ENCODE results near the gene FGFBP1. TPM values are rescaled to one million over a fixed set of nuclear protein-coding genes. Genes with fewer than 3 reads are reported as not detected.

The FGFBP1 gene
- total and polyA plus RNA-seq, 8 donors: 0.10 to 52.1 (median 0.14) TPM; not detected in 2

GRCh38 chr4:15976456-15977447 lies 38.2 kb upstream of the FGFBP1 start:
- Histone ChIP-seq H3K4me1 (no peaks in the 10 kb centered on the region), H3K9me3 (no peaks in the 10 kb centered on the region), H3K27me3 (no peaks in the 10 kb centered on the region), H3K4me3 (no peak overlapping the region), H3K36me3 (no peaks in the 10 kb centered on the region), H3K27ac (no peak overlapping the region)
- ATAC-seq: no peak
- TF ChIP-seq CTCF (IDR thresholded peaks at IDR 0.05): no peak
- intact Hi-C loops (cut with DNase I): no loop called here
- no peak for DNase-seq

- Histone ChIP-seq H3K9me3 (no peaks in the 10 kb centered on the region), H3K4me3 (no peak overlapping the region), H3K4me1 (no peaks in the 10 kb centered on the region), H3K27ac (no peak overlapping the region), H3K36me3 (no peaks in the 10 kb centered on the region), H3K27me3 (no peaks in the 10 kb centered on the region)
- ATAC-seq (no peak), DNase-seq (no peak)
- no peak for TF ChIP-seq CTCF (IDR thresholded peaks at IDR 0.05)
- intact Hi-C loops (cut with DNase I): no loop called here
Observed at GRCh38 chr4:15971068-15971801, 32.7 kb upstream of the FGFBP1 start.

DNA sequence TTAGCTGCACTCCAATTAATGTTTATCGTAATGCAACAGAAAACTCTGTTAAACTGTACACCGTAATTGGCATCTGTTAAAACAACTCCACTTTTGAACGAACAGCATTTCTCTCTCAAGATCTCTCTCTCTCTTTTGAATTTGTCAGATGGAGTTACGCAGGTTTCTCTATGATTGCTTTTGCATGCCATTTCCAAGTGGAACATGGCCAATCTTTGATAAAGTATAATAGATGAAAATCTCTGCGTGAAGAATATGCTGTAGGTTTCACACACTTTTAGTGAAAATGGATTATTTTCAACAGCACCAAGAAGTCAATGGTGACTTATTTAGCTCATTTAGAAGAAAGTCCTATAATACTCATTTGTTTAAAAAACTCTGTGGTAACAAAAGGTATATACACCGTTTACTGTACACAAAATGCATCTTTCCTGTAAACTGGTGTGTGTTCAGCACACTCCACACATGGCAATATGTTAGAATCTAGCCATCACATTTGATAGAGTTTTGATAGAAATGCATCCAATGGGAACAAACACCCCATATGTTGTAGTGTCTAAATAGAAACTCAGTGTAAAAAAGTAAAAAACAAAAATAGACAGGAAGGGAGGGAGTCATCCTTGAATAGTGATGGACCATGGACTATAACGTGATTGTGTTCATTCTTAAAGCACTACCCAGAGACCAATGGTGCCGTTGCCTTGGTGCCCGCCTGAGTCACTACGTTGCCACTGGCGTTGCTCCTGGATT lies 30.2 kb upstream of the FGFBP1 start:
- DNase-seq (no peak), ATAC-seq (no peak)
- intact Hi-C loops (cut with DNase I): no loop called here
- Histone ChIP-seq H3K4me3 (no peak overlapping the region), H3K27ac (no peak overlapping the region), H3K27me3 (no peaks in the 10 kb centered on the region), H3K4me1 (peaks cover 0 to under 1% of the 10 kb centered on the region in 2 donors), H3K9me3 (no peaks in the 10 kb centered on the region), H3K36me3 (no peaks in the 10 kb centered on the region)
- TF ChIP-seq CTCF (IDR thresholded peaks at IDR 0.05): no peak

GRCh38 chr4:15965325-15965724 lies 26.8 kb upstream of the FGFBP1 start:
- no peaks in the 10 kb centered on the region for H3K9me3 ChIP-seq
- no peak overlapping the region for H3K4me3 ChIP-seq
- TF ChIP-seq CTCF (IDR thresholded peaks at IDR 0.05): no peak
- peaks cover 0 to 17% of the 10 kb centered on the region in 2 donors for H3K4me1 ChIP-seq
- DNase-seq (no peak), ATAC-seq (no peak)
- intact Hi-C loops (cut with DNase I): no loop called here
- H3K27me3 ChIP-seq: no peaks in the 10 kb centered on the region
- no peak overlapping the region for H3K27ac ChIP-seq
- H3K36me3 ChIP-seq: no peaks in the 10 kb centered on the region

All from left lung (tissue), 10 donors.